A673 (cell line): Measurements from ENCODE around the gene RAMAC. TPM values are rescaled to one million over a fixed set of nuclear protein-coding genes. Genes with fewer than 3 reads are reported as not detected.
"Not testable (repeated sequence)": the region's sequence is repeated elsewhere in the genome, so short reads cannot be mapped to it uniquely, and the experiment has no call there.

Source experiments
- BruUV-seq: library from RNA; stranded (reverse); fragments of 400-500 nt; replicated peaks from 2 replicates; lab custom pipeline; 2021; lab: Mats Ljungman, UMichigan
- CTCF ChIA-PET: fragments of 300-600 bp; sonication (Branson Sonifier 250); formaldehyde crosslinking; loops from one replicate; lab custom pipeline; 2022; ENCODE audit warnings: antibody characterized with exemption; lab: Charles Lee
- POLR2A ChIA-PET: fragments of 300-600 bp; sonication (Branson Sonifier 250); formaldehyde crosslinking; loops from one replicate; lab custom pipeline; 2022; ENCODE audit warnings: antibody characterized with exemption; ENCODE audit not compliant: low non-redundant PET; lab: Charles Lee
- DNase-seq: peaks from one replicate; pipeline ENCODE4 v3.0.0-alpha.2; 2015; ENCODE audit warnings: low spot score
- H3K27ac ChIP-seq: fragments of 200-600 bp; sonication (generic); 2 replicates; pipeline ENCODE4 v1.5.1; 2016; ENCODE audit warnings: mixed run types, low read depth, mild to moderate bottlenecking, mixed read lengths, antibody characterized with exemption, low read length; ENCODE audit not compliant: poor library complexity, severe bottlenecking
- H3K27me3 ChIP-seq: fragments of 200-600 bp; sonication (generic); replicated peaks from 2 replicates; pipeline ENCODE4 v1.6.1; 2017; ENCODE audit warnings: mixed run types, low read depth, mild to moderate bottlenecking, mixed read lengths, antibody characterized with exemption, low read length; ENCODE audit not compliant: insufficient read depth, poor library complexity
- H3K36me3 ChIP-seq: fragments of 200-600 bp; sonication (generic); 2 replicates; pipeline ENCODE4 v1.6.1; 2016; ENCODE audit warnings: mixed run types, mild to moderate bottlenecking, mixed read lengths, antibody characterized with exemption, low read length; ENCODE audit not compliant: insufficient read depth, poor library complexity, severe bottlenecking
- H3K4me1 ChIP-seq: fragments of 200-600 bp; sonication (generic); 2 replicates; pipeline ENCODE4 v1.6.1; 2017; ENCODE audit warnings: mixed run types, mild to moderate bottlenecking, mixed read lengths, antibody characterized with exemption, low read length; ENCODE audit not compliant: insufficient read depth, poor library complexity, severe bottlenecking
- H3K4me3 ChIP-seq: fragments of 200-600 bp; sonication (generic); 2 replicates; pipeline ENCODE4 v1.5.1; 2016; ENCODE audit warnings: low read depth, mixed run types, mild to moderate bottlenecking, mixed read lengths, low read length; ENCODE audit not compliant: poor library complexity, severe bottlenecking
- H3K9me3 ChIP-seq: fragments of 200-600 bp; sonication (generic); 2 replicates; pipeline ENCODE4 v1.6.1; 2016; ENCODE audit warnings: mixed run types, low read depth, mild to moderate bottlenecking, mixed read lengths, antibody characterized with exemption, low read length; ENCODE audit not compliant: poor library complexity, severe bottlenecking
- CTCF ChIP-seq: fragments of 300-800, 200-600 bp; sonication (generic); conservative IDR thresholded peaks from 2 replicates; pipeline ENCODE4 v1.5.1; 2017; ENCODE audit warnings: low read depth, mild to moderate bottlenecking, antibody characterized with exemption, low read length, moderate library complexity, mixed read lengths
- EZH2 ChIP-seq: fragments of 200-600 bp; sonication (generic); IDR thresholded peaks from 2 replicates; pipeline ENCODE4 v1.6.1; 2017; ENCODE audit warnings: borderline replicate concordance, low read depth, mild to moderate bottlenecking, mixed read lengths, antibody characterized with exemption, low read length; ENCODE audit not compliant: poor library complexity, severe bottlenecking
- intact Hi-C: fragments of 100-400 bp; cut with micrococcal nuclease; formaldehyde crosslinking; loops from one replicate; pipeline ENCODE4 v1.10.0; 2022; ENCODE audit not compliant: unreplicated experiment
- total RNA-seq: library from RNA; stranded (reverse); gene quantifications from 2 replicates; pipeline ENCODE4 v1.2.3, GENCODE V29; 2021

Gene RAMAC
- total RNA-seq, 1 experiment from 2014 or later: 28.1 TPM

DNA sequence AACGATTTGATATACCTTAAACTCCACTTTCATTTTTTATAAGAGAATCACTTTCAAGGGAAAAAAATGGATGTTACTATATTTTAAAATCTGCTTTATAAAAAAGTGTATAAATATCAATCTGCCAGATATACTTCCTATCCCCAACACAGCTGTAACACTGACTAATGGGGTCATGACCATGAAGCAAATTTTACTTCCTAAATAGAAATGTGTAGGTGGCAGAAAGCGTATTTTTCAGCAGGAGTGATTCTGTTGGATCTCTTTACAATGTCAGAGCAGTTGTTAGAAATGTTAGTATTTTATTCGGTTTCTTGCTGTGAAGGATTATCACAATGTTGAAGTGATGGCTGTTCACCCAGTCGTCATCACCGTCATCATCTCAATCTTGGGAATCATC, 30.9 kb downstream of the RAMAC start:
- no peak overlapping the region for H3K4me3 ChIP-seq
- H3K4me1 ChIP-seq: peaks cover 8% of the 10 kb centered on the region
- H3K36me3 ChIP-seq: peaks cover 24% of the 10 kb centered on the region
- POLR2A ChIA-PET: no interaction called here
- H3K9me3 ChIP-seq: no peaks in the 10 kb centered on the region
- TF ChIP-seq EZH2 (no peak), CTCF (no peak)
- H3K27ac ChIP-seq: no peak overlapping the region
- CTCF ChIA-PET: no interaction called here
- no TSS peak for BruUV-seq
- DNase-seq: no peak
- no peaks in the 10 kb centered on the region for H3K27me3 ChIP-seq
- intact Hi-C loops: no loop called here

- H3K9me3 ChIP-seq: no peaks in the 10 kb centered on the region
- TF ChIP-seq EZH2 (no peak), CTCF (no peak)
- POLR2A ChIA-PET: no interaction called here
- no peaks in the 10 kb centered on the region for H3K4me1 ChIP-seq
- no peak overlapping the region for H3K27ac ChIP-seq
- no peak for DNase-seq
- no peak overlapping the region for H3K4me3 ChIP-seq
- H3K27me3 ChIP-seq: no peaks in the 10 kb centered on the region
- intact Hi-C loops: no loop called here
- CTCF ChIA-PET: no interaction called here
- BruUV-seq: no TSS peak
- H3K36me3 ChIP-seq: peaks cover 24% of the 10 kb centered on the region
These were observed 32.4 kb downstream of the RAMAC start for GRCh38 chr15:83018436-83018835.

GRCh38 chr15:83030021-83030420, 44.0 kb downstream of the RAMAC start:
- H3K27me3 ChIP-seq: no peaks in the 10 kb centered on the region
- no peak for DNase-seq
- no peaks in the 10 kb centered on the region for H3K9me3 ChIP-seq
- ChIA-PET POLR2A (no interaction called here), CTCF (no interaction called here)
- BruUV-seq: no TSS peak
- H3K4me1 ChIP-seq: no peaks in the 10 kb centered on the region
- H3K27ac ChIP-seq: no peak overlapping the region
- no peak overlapping the region for H3K4me3 ChIP-seq
- no peak for TF ChIP-seq EZH2
- peaks cover 33% of the 10 kb centered on the region for H3K36me3 ChIP-seq
- intact Hi-C loops: no loop called here

- BruUV-seq, H3K4me1 ChIP-seq, H3K9me3 ChIP-seq, POLR2A ChIA-PET, DNase-seq, H3K27me3 ChIP-seq, CTCF ChIA-PET, H3K4me3 ChIP-seq, H3K27ac ChIP-seq, intact Hi-C loops: not testable (repeated sequence)
- H3K36me3 ChIP-seq: peaks cover 37% of the 10 kb centered on the region
These were observed 45.2 kb downstream of the RAMAC start for GRCh38 chr15:83031234-83031633.
